Mesendoderm (in vitro differentiated cells): Measurements from ENCODE around the gene ACTN1.

Experiments used
- DNase-seq: peaks from one replicate; pipeline ENCODE4 v3.0.0; 2013
- H2AK5ac ChIP-seq: 2 replicates; pipeline ENCODE4 v1.6.1; 2013; ENCODE audit warnings: low read length, inconsistent platforms
- H2BK120ac ChIP-seq: 2 replicates; pipeline ENCODE4 v1.6.1; 2013; ENCODE audit warnings: low read depth, mild to moderate bottlenecking, low read length, moderate library complexity, mixed read lengths
- H2BK15ac ChIP-seq: replicated peaks from 2 replicates; pipeline ENCODE4 v1.6.1; 2013; ENCODE audit warnings: low read depth, mild to moderate bottlenecking, moderate library complexity
- H2BK5ac ChIP-seq: 2 replicates; pipeline ENCODE4 v1.6.1; 2013; ENCODE audit warnings: low read length, inconsistent platforms
- H3K18ac ChIP-seq: 2 replicates; pipeline ENCODE4 v1.6.1; 2013; ENCODE audit warnings: mild to moderate bottlenecking, low read length, mixed read lengths
- H3K23ac ChIP-seq: one replicate; pipeline ENCODE4 v1.6.1; 2013; ENCODE audit warnings: low read length
- H3K27ac ChIP-seq: 2 replicates; pipeline ENCODE4 v1.5.1; 2013; ENCODE audit warnings: low read depth, mild to moderate bottlenecking, inconsistent platforms, low read length, moderate library complexity
- H3K27me3 ChIP-seq: 2 replicates; pipeline ENCODE4 v1.6.1; 2013; ENCODE audit warnings: low read length, control low read depth, mild to moderate bottlenecking, inconsistent platforms; ENCODE audit not compliant: insufficient read depth, poor library complexity
- H3K36me3 ChIP-seq: 2 replicates; pipeline ENCODE4 v1.6.1; 2013; ENCODE audit warnings: low read length, inconsistent platforms; ENCODE audit not compliant: control insufficient read depth, insufficient read depth
- H3K4ac ChIP-seq: one replicate; pipeline ENCODE4 v1.6.1; 2013; ENCODE audit warnings: low read depth, mild to moderate bottlenecking, low read length, moderate library complexity
- H3K4me1 ChIP-seq: 2 replicates; pipeline ENCODE4 v1.6.1; 2013; ENCODE audit warnings: low read depth, low read length, inconsistent platforms; ENCODE audit not compliant: control insufficient read depth
- H3K4me2 ChIP-seq: 2 replicates; pipeline ENCODE4 v1.6.1; 2013; ENCODE audit warnings: low read length
- H3K4me3 ChIP-seq: 2 replicates; pipeline ENCODE4 v1.5.1; 2013; ENCODE audit warnings: mild to moderate bottlenecking, low read length
- H3K56ac ChIP-seq: one replicate; pipeline ENCODE4 v1.6.1; 2013; ENCODE audit warnings: low read length
- H3K79me1 ChIP-seq: 2 replicates; pipeline ENCODE4 v1.6.1; 2013; ENCODE audit warnings: low read length, inconsistent platforms
- H3K79me2 ChIP-seq: 2 replicates; pipeline ENCODE4 v1.6.1; 2013; ENCODE audit warnings: mild to moderate bottlenecking, low read length; ENCODE audit not compliant: control insufficient read depth, insufficient read depth
- H3K9ac ChIP-seq: 2 replicates; pipeline ENCODE4 v1.6.1; 2013; ENCODE audit warnings: low read length, inconsistent platforms
- H4K5ac ChIP-seq: one replicate; pipeline ENCODE4 v1.6.1; 2013; ENCODE audit warnings: low read length
- H4K8ac ChIP-seq: one replicate; pipeline ENCODE4 v1.6.1; 2013; ENCODE audit warnings: low read depth, mild to moderate bottlenecking, control low read depth, low read length, moderate library complexity
- WGBS: extraction: QIAGEN DNeasy Blood & Tissue Kit; methylation state at CpG from one replicate; pipeline ENCODE4 v1.1.7; 2013; ENCODE audit warnings: low lambda C conversion rate, missing lambda C conversion rate; ENCODE audit not compliant: insufficient coverage; ENCODE audit errors: extremely low coverage; 5-methylcytosine and 5-hydroxymethylcytosine counted together

Gene ACTN1

GRCh38 chr14:68878908-68879307 is 100.2 kb downstream of the ACTN1 start:
- H2BK5ac ChIP-seq = no peak overlapping the region
- no peaks in the 10 kb centered on the region for H3K79me1 ChIP-seq
- no peak overlapping the region for H3K4me2 ChIP-seq
- no peak overlapping the region for H3K18ac ChIP-seq
- no peak overlapping the region for H3K27ac ChIP-seq
- H2BK15ac ChIP-seq = no peak overlapping the region
- H3K79me2 ChIP-seq = no peaks in the 10 kb centered on the region
- WGBS = no CpG with 5 or more reads among the region's 20 CpGs
- no peak overlapping the region for H3K4ac ChIP-seq
- no peaks in the 10 kb centered on the region for H3K4me1 ChIP-seq
- peaks cover 35% of the 10 kb centered on the region for H3K36me3 ChIP-seq
- no peak overlapping the region for H3K23ac ChIP-seq
- no peak overlapping the region for H3K9ac ChIP-seq
- no peaks in the 10 kb centered on the region for H3K27me3 ChIP-seq
- no peak overlapping the region for H4K5ac ChIP-seq
- H3K4me3 ChIP-seq = no peak overlapping the region
- no peak overlapping the region for H4K8ac ChIP-seq
- DNase-seq = no peak
- H3K56ac ChIP-seq = no peak overlapping the region
- no peak overlapping the region for H2AK5ac ChIP-seq
- H2BK120ac ChIP-seq = no peak overlapping the region

DNA sequence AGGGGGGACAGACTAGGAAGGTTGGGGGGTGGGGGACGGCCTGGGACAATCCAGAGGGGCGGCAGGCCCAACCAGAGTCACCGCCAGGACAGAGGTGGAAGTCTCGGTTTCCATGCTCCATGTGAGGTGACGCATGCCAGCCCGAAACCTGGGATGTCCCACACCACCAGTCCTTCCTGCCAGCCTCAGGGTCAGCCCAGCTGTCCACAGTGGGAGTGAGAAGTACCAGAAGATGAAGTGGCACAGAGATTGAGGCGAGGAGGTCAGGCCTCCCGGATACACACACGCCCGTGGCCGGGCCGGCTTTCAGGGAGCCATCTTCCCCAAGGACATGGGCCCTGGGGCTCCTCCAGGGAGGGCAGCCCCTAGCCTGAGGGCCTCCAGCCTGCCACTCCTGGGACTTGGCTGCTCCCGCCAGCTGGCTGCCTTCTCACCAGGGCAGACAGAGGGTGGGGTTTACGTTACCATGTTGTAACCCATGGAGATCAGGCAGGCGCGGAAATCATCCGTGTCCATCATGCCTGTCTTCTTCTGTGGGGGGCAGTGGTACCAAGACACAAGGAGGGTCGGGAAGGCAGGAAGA is 101.0 kb downstream of the ACTN1 start:
- no peak overlapping the region for H2AK5ac ChIP-seq
- H3K18ac ChIP-seq = no peak overlapping the region
- no peak overlapping the region for H4K8ac ChIP-seq
- H3K4me3 ChIP-seq = no peak overlapping the region
- H3K4me1 ChIP-seq = no peaks in the 10 kb centered on the region
- H3K27ac ChIP-seq = no peak overlapping the region
- H3K4me2 ChIP-seq = no peak overlapping the region
- no peaks in the 10 kb centered on the region for H3K79me1 ChIP-seq
- no peak overlapping the region for H4K5ac ChIP-seq
- whole genome bisulfite sequencing = no CpG with 5 or more reads among the region's 18 CpGs
- H2BK5ac ChIP-seq = no peak overlapping the region
- H2BK15ac ChIP-seq = no peak overlapping the region
- no peak overlapping the region for H3K4ac ChIP-seq
- no peak overlapping the region for H3K56ac ChIP-seq
- H3K79me2 ChIP-seq = no peaks in the 10 kb centered on the region
- no peak for DNase-seq
- no peak overlapping the region for H3K23ac ChIP-seq
- H3K9ac ChIP-seq = no peak overlapping the region
- no peaks in the 10 kb centered on the region for H3K27me3 ChIP-seq
- peaks cover 38% of the 10 kb centered on the region for H3K36me3 ChIP-seq
- H2BK120ac ChIP-seq = no peak overlapping the region

GRCh38 chr14:68876976-68877375 is 102.1 kb downstream of the ACTN1 start:
- Histone ChIP-seq H2BK5ac (no peak overlapping the region), H3K27ac (no peak overlapping the region), H2BK120ac (no peak overlapping the region), H3K27me3 (no peaks in the 10 kb centered on the region), H3K4me3 (no peak overlapping the region), H3K4me1 (no peaks in the 10 kb centered on the region), H3K79me2 (no peaks in the 10 kb centered on the region), H4K8ac (no peak overlapping the region), H3K79me1 (no peaks in the 10 kb centered on the region), H3K23ac (no peak overlapping the region), H2AK5ac (no peak overlapping the region), H3K4ac (no peak overlapping the region), H3K9ac (no peak overlapping the region), H3K18ac (no peak overlapping the region), H3K56ac (no peak overlapping the region), H2BK15ac (no peak overlapping the region), H4K5ac (no peak overlapping the region), H3K36me3 (peaks cover 37% of the 10 kb centered on the region), H3K4me2 (no peak overlapping the region)
- no CpG with 5 or more reads among the region's 6 CpGs for WGBS
- DNase-seq = no peak

- Histone ChIP-seq H4K8ac (no peak overlapping the region), H3K79me1 (no peaks in the 10 kb centered on the region), H2BK5ac (no peak overlapping the region), H3K56ac (no peak overlapping the region), H3K4me1 (no peaks in the 10 kb centered on the region), H2AK5ac (no peak overlapping the region), H3K9ac (no peak overlapping the region), H3K36me3 (peaks cover 27% of the 10 kb centered on the region), H3K27me3 (no peaks in the 10 kb centered on the region), H3K79me2 (no peaks in the 10 kb centered on the region), H3K4me3 (no peak overlapping the region), H3K23ac (no peak overlapping the region), H2BK15ac (no peak overlapping the region), H3K4ac (no peak overlapping the region), H3K27ac (no peak overlapping the region), H3K4me2 (no peak overlapping the region), H3K18ac (no peak overlapping the region), H4K5ac (no peak overlapping the region), H2BK120ac (no peak overlapping the region)
- no peak for DNase-seq
- no CpG with 5 or more reads among the region's 37 CpGs for WGBS
These were observed 104.4 kb downstream of the ACTN1 start for GRCh38 chr14:68874746-68875155.

- Histone ChIP-seq H3K79me2 (no peaks in the 10 kb centered on the region), H3K4me2 (no peak overlapping the region), H3K18ac (no peak overlapping the region), H3K36me3 (peaks cover 21% of the 10 kb centered on the region), H2BK120ac (no peak overlapping the region), H2BK15ac (no peak overlapping the region), H2AK5ac (no peak overlapping the region), H3K27me3 (no peaks in the 10 kb centered on the region), H3K4me1 (no peaks in the 10 kb centered on the region), H3K79me1 (no peaks in the 10 kb centered on the region), H3K56ac (no peak overlapping the region), H3K23ac (no peak overlapping the region), H3K27ac (no peak overlapping the region), H3K4me3 (no peak overlapping the region), H2BK5ac (no peak overlapping the region), H3K4ac (no peak overlapping the region), H4K5ac (no peak overlapping the region), H3K9ac (no peak overlapping the region), H4K8ac (no peak overlapping the region)
- no CpG with 5 or more reads among the region's 5 CpGs for WGBS
- no peak for DNase-seq
These were observed 105.7 kb downstream of the ACTN1 start for GRCh38 chr14:68873376-68873775.

DNA sequence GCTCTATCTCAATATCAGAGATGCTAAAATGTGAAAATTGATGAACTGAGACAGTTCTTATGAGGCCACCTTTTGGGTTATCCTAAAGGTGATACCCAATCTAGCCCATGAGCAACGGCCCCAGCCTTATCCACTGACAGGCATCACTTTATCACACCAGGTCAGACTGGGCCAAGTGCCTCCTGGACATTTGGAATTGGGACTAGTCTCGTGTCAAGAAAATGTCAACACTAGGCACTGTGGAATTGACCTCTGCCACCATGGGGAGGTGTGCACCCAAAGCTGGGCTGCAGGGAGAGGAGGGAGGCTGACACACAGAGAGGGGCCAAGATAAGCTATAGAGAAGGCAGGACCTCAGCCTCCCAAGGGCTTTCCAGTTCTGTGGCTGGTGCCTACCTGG is 107.7 kb downstream of the ACTN1 start:
- Histone ChIP-seq H3K4me3 (no peak overlapping the region), H3K27me3 (no peaks in the 10 kb centered on the region), H4K5ac (no peak overlapping the region), H2AK5ac (no peak overlapping the region), H3K27ac (no peak overlapping the region), H3K4me1 (no peaks in the 10 kb centered on the region), H4K8ac (no peak overlapping the region), H3K79me2 (no peaks in the 10 kb centered on the region), H3K18ac (no peak overlapping the region), H3K36me3 (peaks cover 16% of the 10 kb centered on the region), H3K4me2 (no peak overlapping the region), H2BK5ac (no peak overlapping the region), H3K23ac (no peak overlapping the region), H3K79me1 (no peaks in the 10 kb centered on the region), H3K4ac (no peak overlapping the region), H3K9ac (no peak overlapping the region), H3K56ac (no peak overlapping the region), H2BK15ac (no peak overlapping the region), H2BK120ac (no peak overlapping the region)
- DNase-seq = no peak
- WGBS = no CpG with 5 or more reads among the region's 2 CpGs
